IMR-90 (cell line): ENCODE results near the gene RASGRF2. TPM values are rescaled to one million over a fixed set of nuclear protein-coding genes. Genes with fewer than 3 reads are reported as not detected.

Source experiments
- ATAC-seq: fragments of 200-7000 bp; cut with Tn5 transposase; 2 replicates; pipeline ENCODE4 v1.9.1; 2020; ENCODE audit warnings: low read depth, mild to moderate bottlenecking, moderate library complexity
- BruUV-seq: library from RNA; stranded (reverse); fragments of 400-500 nt; replicated peaks from 2 replicates; lab custom pipeline; 2021; lab: Mats Ljungman, UMichigan
- CTCF ChIA-PET: fragments of 300-600 bp; formaldehyde crosslinking; extraction: SDS; loops from one replicate; lab custom pipeline; 2021; ENCODE audit warnings: antibody characterized with exemption; lab: Yijun Ruan, JAX
- POLR2A ChIA-PET: fragments of 300-600 bp; sonication (Branson Sonifier 250); formaldehyde crosslinking; loops from one replicate; lab custom pipeline; 2022; ENCODE audit warnings: antibody characterized with exemption; ENCODE audit not compliant: unreplicated experiment; lab: Charles Lee
- DNase-seq: peaks from one replicate; pipeline ENCODE4 v3.0.0; 2013
- H2AFZ ChIP-seq: replicated peaks from 2 replicates; pipeline ENCODE3; 2013; ENCODE audit warnings: low read length, mild to moderate bottlenecking; ENCODE audit not compliant: poor library complexity
- H2AK5ac ChIP-seq: 2 replicates; pipeline ENCODE4 v1.6.1; 2013; ENCODE audit warnings: low read depth, low read length, inconsistent platforms
- H2AK9ac ChIP-seq: replicated peaks from 2 replicates; pipeline ENCODE3; 2013; ENCODE audit warnings: mild to moderate bottlenecking, low read depth, low read length, moderate library complexity; ENCODE audit not compliant: poor library complexity
- H2BK120ac ChIP-seq: 2 replicates; pipeline ENCODE4 v1.6.1; 2013; ENCODE audit warnings: low read depth, low read length, inconsistent platforms
- H2BK15ac ChIP-seq: 3 replicates; pipeline ENCODE4 v1.6.1; 2013; ENCODE audit warnings: low read depth, low read length, inconsistent platforms
- H2BK20ac ChIP-seq: 2 replicates; pipeline ENCODE4 v1.6.1; 2013; ENCODE audit warnings: low read depth, mild to moderate bottlenecking, inconsistent platforms, low read length, moderate library complexity
- H2BK5ac ChIP-seq: 2 replicates; pipeline ENCODE4 v1.6.1; 2013; ENCODE audit warnings: mild to moderate bottlenecking, low read depth, low read length, inconsistent platforms; ENCODE audit not compliant: poor library complexity, severe bottlenecking
- H3K14ac ChIP-seq: replicated peaks from 2 replicates; pipeline ENCODE4 v1.6.1; 2013; ENCODE audit warnings: low read depth, low read length, inconsistent platforms
- H3K18ac ChIP-seq: 2 replicates; pipeline ENCODE4 v1.6.1; 2013; ENCODE audit warnings: low read depth, low read length, control low read depth
- H3K23ac ChIP-seq: 2 replicates; pipeline ENCODE4 v1.6.1; 2013; ENCODE audit warnings: low read depth, low read length, inconsistent platforms
- H3K27ac ChIP-seq: 2 replicates; pipeline ENCODE4 v1.5.1; 2013; ENCODE audit warnings: mild to moderate bottlenecking, control low read depth, low read length; ENCODE audit not compliant: insufficient read depth
- H3K27me3 ChIP-seq: 2 replicates; pipeline ENCODE4 v1.6.1; 2013; ENCODE audit warnings: low read length; ENCODE audit not compliant: control insufficient read depth, insufficient read depth
- H3K36me3 ChIP-seq: 2 replicates; pipeline ENCODE4 v1.6.1; 2013; ENCODE audit warnings: low read length, mixed read lengths; ENCODE audit not compliant: control insufficient read depth, insufficient read depth
- H3K4ac ChIP-seq: 2 replicates; pipeline ENCODE4 v1.6.1; 2013; ENCODE audit warnings: low read depth, low read length, inconsistent platforms
- H3K4me1 ChIP-seq: 2 replicates; pipeline ENCODE4 v1.6.1; 2013; ENCODE audit warnings: low read length, mixed read lengths; ENCODE audit not compliant: control insufficient read depth, insufficient read depth
- H3K4me2 ChIP-seq: 2 replicates; pipeline ENCODE4 v1.6.1; 2013; ENCODE audit warnings: low read depth, mild to moderate bottlenecking, control low read depth, low read length, moderate library complexity
- H3K4me3 ChIP-seq: 2 replicates; pipeline ENCODE4 v1.5.1; 2013; ENCODE audit warnings: low read depth, mild to moderate bottlenecking, control low read depth, low read length, moderate library complexity; ENCODE audit not compliant: insufficient read depth
- H3K56ac ChIP-seq: 2 replicates; pipeline ENCODE4 v1.6.1; 2013; ENCODE audit warnings: low read length, inconsistent platforms; ENCODE audit not compliant: insufficient read depth; ENCODE audit errors: extremely low read depth
- H3K79me1 ChIP-seq, 2 experiments: 2 replicates each; pipeline ENCODE4 v1.6.1; 2013; ENCODE audit warnings: low read length in 2 of 2, inconsistent platforms in 1 of 2, low read depth in 1 of 2
- H3K9ac ChIP-seq: 2 replicates; pipeline ENCODE4 v1.6.1; 2013; ENCODE audit warnings: low read depth, low read length, control low read depth
- H3K9me1 ChIP-seq: 2 replicates; pipeline ENCODE4 v1.6.1; 2013; ENCODE audit warnings: low read length, inconsistent platforms; ENCODE audit not compliant: insufficient read depth
- H3K9me3 ChIP-seq: 2 replicates; pipeline ENCODE4 v1.6.1; 2013; ENCODE audit warnings: low read length; ENCODE audit not compliant: control insufficient read depth, insufficient read depth
- H4K20me1 ChIP-seq: 2 replicates; pipeline ENCODE4 v1.6.1; 2013; ENCODE audit warnings: low read length, inconsistent platforms; ENCODE audit not compliant: insufficient read depth
- H4K5ac ChIP-seq: 2 replicates; pipeline ENCODE4 v1.6.1; 2013; ENCODE audit warnings: mild to moderate bottlenecking, low read depth, low read length, control low read depth
- H4K8ac ChIP-seq, 2 experiments: 2 replicates each; pipeline ENCODE4 v1.6.1; 2013; ENCODE audit warnings: low read depth in 2 of 2, low read length in 2 of 2, control low read depth in 1 of 2, inconsistent platforms in 1 of 2
- H4K91ac ChIP-seq: 2 replicates; pipeline ENCODE4 v1.6.1; 2013; ENCODE audit warnings: low read depth, low read length, inconsistent platforms; ENCODE audit not compliant: insufficient read depth
- BHLHE40 ChIP-seq: fragments of 150-350 bp; IDR thresholded peaks from 2 replicates; pipeline ENCODE4 v1.6.1; 2016; ENCODE audit warnings: mild to moderate bottlenecking, low read depth, low read length
- CEBPB ChIP-seq: IDR thresholded peaks from 2 replicates; pipeline ENCODE4 v1.6.1; 2012; ENCODE audit warnings: low read depth, low read length, improper control_type of control experiment
- CTCF ChIP-seq: conservative IDR thresholded peaks from 2 replicates; pipeline ENCODE4 v1.5.1; 2012; ENCODE audit warnings: mild to moderate bottlenecking, low read depth, low read length, improper control_type of control experiment
- ELK1 ChIP-seq: fragments of 150-350 bp; IDR thresholded peaks from 2 replicates; pipeline ENCODE4 v1.6.1; 2016; ENCODE audit warnings: low read depth, mild to moderate bottlenecking, low read length, moderate library complexity, borderline replicate concordance
- FOS ChIP-seq: fragments of 150-350 bp; IDR thresholded peaks from 2 replicates; pipeline ENCODE4 v1.6.1; 2016; ENCODE audit warnings: low read depth, low read length
- MAFK ChIP-seq: IDR thresholded peaks from 2 replicates; pipeline ENCODE4 v1.6.1; 2012; ENCODE audit warnings: low read depth, low read length, improper control_type of control experiment
- MAZ ChIP-seq: IDR thresholded peaks from 2 replicates; pipeline ENCODE4 v1.6.1; 2012; ENCODE audit warnings: low read depth, mild to moderate bottlenecking, low read length, improper control_type of control experiment, moderate library complexity, borderline replicate concordance
- MXI1 ChIP-seq: IDR thresholded peaks from 2 replicates; pipeline ENCODE4 v1.6.1; 2012; ENCODE audit warnings: low read depth, mild to moderate bottlenecking, low read length, moderate library complexity, borderline replicate concordance
- NFE2L2 ChIP-seq: fragments of 150-350 bp; IDR thresholded peaks from 2 replicates; pipeline ENCODE4 v1.6.1; 2016; ENCODE audit warnings: low read depth, mild to moderate bottlenecking, low read length
- POLR2A ChIP-seq: IDR thresholded peaks from 2 replicates; pipeline ENCODE4 v1.6.1; 2012; ENCODE audit warnings: mild to moderate bottlenecking, low read depth, low read length
- RAD21 ChIP-seq: IDR thresholded peaks from 2 replicates; pipeline ENCODE4 v1.6.1; 2012; ENCODE audit warnings: low read length, improper control_type of control experiment
- RCOR1 ChIP-seq: IDR thresholded peaks from 2 replicates; pipeline ENCODE4 v1.6.1; 2012; ENCODE audit warnings: mild to moderate bottlenecking, low read length, improper control_type of control experiment; ENCODE audit not compliant: insufficient replicate concordance
- RFX5 ChIP-seq: IDR thresholded peaks from 2 replicates; pipeline ENCODE4 v1.8.0; 2012; ENCODE audit warnings: low read depth, mild to moderate bottlenecking, low read length, moderate library complexity
- SMC3 ChIP-seq: fragments of 150-350 bp; IDR thresholded peaks from 2 replicates; pipeline ENCODE4 v1.6.1; 2016; ENCODE audit warnings: low read depth, mild to moderate bottlenecking, antibody characterized with exemption, low read length, moderate library complexity
- USF2 ChIP-seq: fragments of 150-350 bp; IDR thresholded peaks from 2 replicates; pipeline ENCODE4 v1.6.1; 2017; ENCODE audit warnings: mild to moderate bottlenecking, antibody characterized with exemption, low read length, low read depth
- WGBS, 2 experiments: methylation state at CpG; one replicate each; pipeline versions ENCODE4 v1.1.5 to v1.1.7; 2013; ENCODE audit warnings: missing lambda C conversion rate in 2 of 2; ENCODE audit not compliant: insufficient read length in 1 of 2; ENCODE audit errors: extremely low coverage in 2 of 2; 5-methylcytosine and 5-hydroxymethylcytosine counted together
- dilution Hi-C: fragments of 300-500 bp; cut with HindIII; formaldehyde crosslinking; loops from one replicate; pipeline ENCODE4 v1.14.3; 2018; ENCODE audit warnings: low sequenced_read_pairs; ENCODE audit not compliant: unreplicated experiment
- in situ Hi-C: fragments of 300-500 bp; cut with MboI; formaldehyde crosslinking; loops from 3 replicates; pipeline ENCODE4 v1.14.3; 2019; ENCODE audit warnings: low sequenced_read_pairs, inconsistent platforms, mixed read lengths
- intact Hi-C: fragments of 100-400 bp; cut with micrococcal nuclease; formaldehyde crosslinking; loops from 2 replicates; pipeline ENCODE4 v1.10.0; 2022
- polyA plus RNA-seq, 3 experiments: library from polyadenylated mRNA; depleted of rRNA; stranded (reverse); fragments of >200 nt; gene quantifications; 2 replicates each; pipeline ENCODE4 v1.2.3, GENCODE V29; 2012; ENCODE audit warnings: low replicate concordance in 1 of 3
- total RNA-seq: library from RNA; depleted of rRNA; stranded (reverse); fragments of >200 nt; gene quantifications from 2 replicates; pipeline ENCODE4 v1.2.3, GENCODE V29; 2012

RASGRF2 gene
- total and polyA plus RNA-seq, 2 of the 4 experiments (the other 2 are of a cell fraction), result 2.9 to 5.0 TPM

GRCh38 chr5:81147011-81147885 is 187.1 kb downstream of the RASGRF2 start:
- H2AFZ ChIP-seq, result no peak overlapping the region
- POLR2A ChIA-PET, result no interaction called here
- DNase-seq, result no peak
- TF ChIP-seq MAZ, result no peak
- no peak for TF ChIP-seq MXI1
- TF ChIP-seq POLR2A, result no peak
- TF ChIP-seq RFX5, result no peak
- TF ChIP-seq SMC3, result no peak
- TF ChIP-seq NFE2L2, result no peak
- no peak for TF ChIP-seq BHLHE40
- no peak for TF ChIP-seq ELK1
- TF ChIP-seq FOS, result no peak
- TF ChIP-seq RCOR1, result no peak
- no peak for TF ChIP-seq RAD21
- no peak for TF ChIP-seq USF2
- no peak for TF ChIP-seq MAFK
- no peak for TF ChIP-seq CEBPB
- no peak for TF ChIP-seq CTCF

More at GRCh38 chr5:81147011-81147885, 187.1 kb downstream of the RASGRF2 start:
- dilution Hi-C loops (no loop called here), intact Hi-C loops (no loop called here), in situ Hi-C loops (no loop called here)
- Histone ChIP-seq H3K9me3 (no peaks in the 10 kb centered on the region), H3K4me3 (no peak overlapping the region), H3K9ac (no peak overlapping the region), H3K79me1 (peaks cover 3 to 7% of the 10 kb centered on the region in 2 experiments; a peak in 2 of 4 replicates), H3K9me1 (no peaks in the 10 kb centered on the region; the same call in 1 of the 2 replicates), H4K8ac (no peak overlapping the region), H3K56ac (no peak overlapping the region), H3K4me2 (no peak overlapping the region), H4K20me1 (no peaks in the 10 kb centered on the region), H4K5ac (no peak overlapping the region), H3K27me3 (no peaks in the 10 kb centered on the region), H3K27ac (no peak overlapping the region), H2BK5ac (no peak overlapping the region), H3K4me1 (peaks cover 3% of the 10 kb centered on the region), H2AK5ac (no peak overlapping the region), H3K36me3 (no peaks in the 10 kb centered on the region), H3K23ac (no peak overlapping the region), H3K14ac (no peak overlapping the region), H3K4ac (no peak overlapping the region), H2BK120ac (no peak overlapping the region), H4K91ac (no peak overlapping the region), H2BK15ac (no peak overlapping the region), H2BK20ac (no peak overlapping the region), H3K18ac (no peak overlapping the region), H2AK9ac (no peak overlapping the region)
- BruUV-seq, result no TSS peak
- CTCF ChIA-PET, result interaction anchor here (0.6 to 1.1 kb wide), 2 partner anchors 180 to 464 kb away, joined by 3 read pairs; no protein-coding TSS in a partner anchor
- no CpG with 5 or more reads among the region's 6 CpGs for WGBS, 2 experiments
- ATAC-seq, result no peak
